Measurements from ENCODE around the gene SMOC1.

DNA sequence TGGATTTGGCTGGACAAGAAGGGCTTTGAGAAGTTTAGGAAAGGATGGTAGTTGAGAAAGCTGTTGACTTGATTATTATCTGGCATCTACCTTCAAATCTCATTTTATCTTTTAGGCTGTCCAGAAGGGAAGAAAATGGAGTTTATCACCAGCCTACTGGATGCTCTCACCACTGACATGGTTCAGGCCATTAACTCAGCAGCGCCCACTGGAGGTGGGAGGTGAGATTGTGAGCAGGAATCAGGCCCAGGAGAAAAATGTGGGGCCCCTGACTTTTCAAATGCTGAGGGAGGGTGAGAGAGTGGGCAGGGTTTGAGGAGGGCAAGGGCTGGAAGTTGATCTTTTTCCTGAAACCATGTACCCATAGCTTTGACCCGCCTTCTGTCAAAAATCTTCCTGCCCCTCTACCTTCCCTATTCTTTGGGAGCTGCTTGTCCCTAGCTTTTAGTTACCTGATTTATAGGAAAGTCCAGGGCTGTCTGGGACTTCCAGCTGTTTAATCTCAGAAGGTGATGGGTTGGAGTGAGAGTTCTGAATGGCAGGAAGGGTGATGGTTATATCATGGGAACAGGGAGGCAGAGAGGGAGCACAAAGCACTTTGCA lies 134.2 kb downstream of the SMOC1 start:
- peak; percentile 71 for TF ChIP-seq CTCF (IDR thresholded peaks at IDR 0.05; ENCODE audit: borderline replicate concordance, extremely low read depth, low read length, poor library complexity, severe bottlenecking)
- no peak for TF ChIP-seq EZH2 (IDR thresholded peaks at IDR 0.05; ENCODE audit: borderline replicate concordance, low read depth, low read length, severe bottlenecking)
